ENCODE measurements around the gene GJB5.

The GJB5 gene

GRCh38 chr1:34796990-34797389 lies 42.1 kb downstream of the GJB5 start:
- DNase-seq: no peak

- DNase-seq: no peak
Observed at GRCh38 chr1:34800214-34800613, 45.4 kb downstream of the GJB5 start.

GRCh38 chr1:34803770-34804169 lies 48.9 kb downstream of the GJB5 start:
- no peak for DNase-seq

- DNase-seq: no peak
Observed at GRCh38 chr1:34806396-34806795, 51.5 kb downstream of the GJB5 start.
